Omental fat pad (tissue), 4 donors: ENCODE results near the gene OR5M10. TPM values are rescaled to one million over a fixed set of nuclear protein-coding genes. Genes with fewer than 3 reads are reported as not detected.

Experiments used
- ATAC-seq: fragments of 150-250 bp; one replicate; pipeline ENCODE4 v1.9.1; 2016; ENCODE audit warnings: mild to moderate bottlenecking, moderate library complexity; ENCODE audit not compliant: low FRiP score
- DNase-seq: peaks from one replicate; pipeline ENCODE4 v3.0.0-alpha.2; 2019; ENCODE audit warnings: low spot score
- CTCF ChIP-seq, 3 donors: fragments of 450-650 bp; IDR thresholded peaks; one replicate each; pipeline ENCODE4 v1.5.1; 2016 to 2017; ENCODE audit warnings: antibody characterized with exemption in 3 of 3, mild to moderate bottlenecking in 3 of 3, moderate library complexity in 2 of 3
- total RNA-seq, 4 donors: library from RNA; depleted of rRNA; stranded (reverse); fragments of >200 nt; gene quantifications; one replicate each; pipeline ENCODE4 v1.1.0, GENCODE V29; 2016

OR5M10 gene
- total RNA-seq, 4 donors from 2014 or later, result not detected

GRCh38 chr11:56543739-56544138 lies 33.8 kb downstream of the OR5M10 start:
- ATAC-seq, result no peak
- TF ChIP-seq CTCF (IDR thresholded peaks at IDR 0.05), result no peak

DNA sequence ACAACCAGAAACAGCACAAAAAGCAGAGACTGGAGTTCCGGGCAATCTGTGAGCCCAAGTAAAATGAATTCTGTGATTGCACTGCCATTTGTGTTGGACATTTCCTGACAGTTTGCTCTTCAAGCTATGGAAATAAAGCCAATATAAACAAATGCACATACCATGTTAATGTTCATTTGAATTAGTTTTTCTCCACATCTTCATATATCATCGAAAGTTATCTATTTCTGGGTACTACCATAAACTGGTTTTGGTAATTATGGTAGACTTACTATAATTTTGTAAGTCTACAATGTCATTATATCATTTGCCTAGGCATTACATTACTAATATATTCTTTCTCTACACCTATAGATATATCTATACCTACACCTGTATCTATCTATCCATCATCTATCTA lies 34.4 kb downstream of the OR5M10 start, which contains the start of gene OR5M11:
Gene OR5M11 (minus strand): TSS at position 101 of the 400 bp plus-strand sequence. CDS start 0 bp downstream, at position 101.
- TF ChIP-seq CTCF (IDR thresholded peaks at IDR 0.05), result no peak
- DNase-seq (no peak), ATAC-seq (no peak)

More at GRCh38 chr11:56543739-56544138, 33.8 kb downstream of the OR5M10 start:
- no peak for DNase-seq

DNA sequence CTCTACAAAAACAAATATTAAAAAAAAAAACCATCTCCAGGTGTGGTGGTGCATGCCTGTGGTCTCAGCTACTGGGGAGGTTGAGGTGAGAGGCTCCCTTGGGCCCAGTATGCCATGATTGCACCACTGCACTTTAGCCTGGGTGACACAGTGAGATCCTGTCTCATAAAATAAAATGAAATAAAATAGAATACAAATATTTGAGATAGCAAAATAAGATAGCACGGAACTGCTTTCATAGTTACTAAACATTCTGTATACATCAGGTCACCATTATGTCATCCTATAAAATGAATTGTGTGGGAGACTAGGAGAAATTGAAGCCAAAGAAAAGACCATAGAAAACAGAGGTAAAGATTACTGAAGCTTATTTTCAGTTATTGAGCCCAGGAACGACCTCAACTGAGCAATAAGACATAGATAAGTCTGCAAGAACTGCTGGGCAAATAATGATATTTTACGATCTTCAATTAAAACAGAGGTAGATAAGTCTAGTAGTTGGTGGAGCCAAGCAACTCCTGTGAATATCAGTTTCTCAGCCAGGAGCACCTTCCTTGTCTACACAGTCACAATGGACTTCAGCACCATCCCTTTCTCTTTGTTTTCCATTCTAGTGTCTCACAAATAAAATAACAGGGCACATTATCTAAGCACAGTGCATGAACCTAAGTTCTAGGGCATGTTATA lies 44.3 kb downstream of the OR5M10 start:
- no peak for ATAC-seq
- TF ChIP-seq CTCF (IDR thresholded peaks at IDR 0.05), result no peak
- no peak for DNase-seq

GRCh38 chr11:56531856-56532255 lies 45.7 kb downstream of the OR5M10 start:
- ATAC-seq (no peak), DNase-seq (no peak)
- no peak for TF ChIP-seq CTCF (IDR thresholded peaks at IDR 0.05)

Other genes with a start within 250 kb of the OR5M10 start
- gene OR8K1, start 231.7 kb downstream of the OR5M10 start, total RNA-seq, result not detected
- gene OR8J1, start 223.4 kb downstream of the OR5M10 start, total RNA-seq, result not detected
- gene OR8U1, start 202.1 kb downstream of the OR5M10 start, total RNA-seq, result not detected
- gene OR5AL1, start 165.0 kb downstream of the OR5M10 start, total RNA-seq, result not detected
- gene OR5M3, start 104.4 kb downstream of the OR5M10 start, total RNA-seq, result not detected
- not detected for gene OR5M8, start 86.4 kb downstream of the OR5M10 start, total RNA-seq
- not detected for gene OR5M11, start 34.5 kb downstream of the OR5M10 start, total RNA-seq
- gene OR5M1, start 37.2 kb upstream of the OR5M10 start, total RNA-seq, result not detected
- gene OR5AP2, start 64.7 kb upstream of the OR5M10 start, total RNA-seq, result not detected
- not detected for gene OR5AR1, start 86.0 kb upstream of the OR5M10 start, total RNA-seq
- gene OR9G1, start 121.4 kb upstream of the OR5M10 start, total RNA-seq, result not detected
- not detected for gene OR9G4, start 171.0 kb upstream of the OR5M10 start, total RNA-seq